Colonic mucosa (tissue), 4 donors: ENCODE results near the gene FGFR1OP2. TPM values are rescaled to one million over a fixed set of nuclear protein-coding genes. Genes with fewer than 3 reads are reported as not detected.
"Not testable (repeated sequence)": the region's sequence is repeated elsewhere in the genome, so short reads cannot be mapped to it uniquely, and the experiment has no call there.

Source experiments
- DNase-seq: peaks from one replicate; pipeline ENCODE4 v3.0.0-alpha.2; 2020
- H3K27ac ChIP-seq: fragments of 200-600 bp; one replicate; pipeline ENCODE4 v1.8.0; 2021
- H3K27me3 ChIP-seq: fragments of 200-600 bp; one replicate; pipeline ENCODE4 v1.8.0; 2021
- H3K36me3 ChIP-seq: fragments of 200-600 bp; one replicate; pipeline ENCODE4 v1.8.0; 2021
- H3K4me1 ChIP-seq: fragments of 200-600 bp; one replicate; pipeline ENCODE4 v1.8.0; 2021; ENCODE audit warnings: mild to moderate bottlenecking
- H3K4me3 ChIP-seq: fragments of 200-600 bp; one replicate; pipeline ENCODE4 v1.8.0; 2021
- H3K9ac ChIP-seq, 2 donors: one replicate each; pipeline ENCODE4 v1.7.0; 2013; ENCODE audit warnings: control low read depth in 2 of 2, low read depth in 2 of 2, low read length in 2 of 2
- H3K9me3 ChIP-seq: fragments of 200-600 bp; one replicate; pipeline ENCODE4 v1.8.0; 2021
- intact Hi-C: fragments of 100-400 bp; cut with DNase I; formaldehyde crosslinking; loops from one replicate; pipeline ENCODE4 v1.14.1; 2022
- total RNA-seq, 2 donors: library from RNA; stranded (reverse); fragmentation: NEBNext Ultra II Directional in 1 of 2; extraction: Animal tissue kit (Norgen Biotek cat#: 25700) in 1 of 2; gene quantifications; one replicate each; pipeline ENCODE4 v1.2.1, GENCODE V29; 2021
- TF ChIP-seq, protein P1 (sequence below): fragments of 200-600 bp; IDR thresholded peaks from one replicate; pipeline ENCODE4 v1.8.0; 2022; ENCODE audit warnings: antibody characterized with exemption, mild to moderate bottlenecking
- donor health status: healthy.
- donor health status: DM: no; HTN: no; CAD: no.
- donor health status: DM: no; HTN: no; CAD: no.

Gene FGFR1OP2
- total RNA-seq: 10 to 100 TPM; 26.4 to 31.1 TPM

DNA sequence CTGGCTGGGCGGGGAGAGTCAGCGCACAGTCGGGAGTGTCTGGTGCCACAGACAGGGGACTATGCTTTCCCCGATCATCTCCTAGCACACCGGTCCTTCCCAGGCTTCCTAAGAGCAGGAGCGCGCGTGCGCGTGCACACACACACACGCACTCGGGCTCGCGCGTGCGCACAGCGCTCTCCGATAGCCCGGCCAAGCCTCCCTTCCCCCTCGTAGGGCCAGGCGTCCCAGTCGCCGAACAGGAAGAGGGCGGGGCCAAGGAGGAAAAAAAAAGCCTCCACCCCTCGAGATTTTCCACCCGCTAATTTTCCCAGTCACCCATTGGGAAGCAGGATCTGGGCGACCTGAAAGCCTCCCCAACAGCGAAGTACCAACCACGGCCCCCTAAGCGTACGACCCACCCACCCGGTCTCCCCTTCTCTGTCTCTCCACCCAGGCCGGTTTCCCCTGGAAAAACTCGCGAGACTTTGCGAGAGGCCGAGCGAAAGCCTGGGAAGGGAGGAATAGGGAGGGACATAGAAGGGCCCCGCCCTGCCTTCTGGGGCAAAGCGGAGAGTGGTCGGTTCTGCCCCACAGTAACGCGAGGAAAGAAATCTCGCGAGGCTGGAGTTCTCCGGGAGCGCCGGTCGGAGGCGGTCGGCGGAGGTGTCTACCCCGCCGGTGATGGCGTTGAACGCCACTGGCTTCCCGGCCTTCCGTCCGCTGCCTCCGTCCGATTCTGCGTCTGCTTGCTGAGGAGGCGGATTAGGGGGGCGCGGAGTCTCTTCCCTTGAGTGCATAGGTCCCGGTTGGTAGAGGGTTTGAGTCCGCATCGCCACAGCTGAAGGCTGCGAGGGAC lies at the start of gene FGFR1OP2, which contains the start of gene INTS13:
TSS of gene FGFR1OP2 (plus strand) at position 608 of the 838 bp plus-strand sequence. CDS start 15,689 bp downstream, outside the sequence.
TSS of gene INTS13 (minus strand) at position 119 of the 838 bp plus-strand sequence. CDS start 1,178 bp downstream, outside the sequence.
- no peaks in the 10 kb centered on the region for H3K4me1 ChIP-seq
- intact Hi-C loops: no loop called here

DNA sequence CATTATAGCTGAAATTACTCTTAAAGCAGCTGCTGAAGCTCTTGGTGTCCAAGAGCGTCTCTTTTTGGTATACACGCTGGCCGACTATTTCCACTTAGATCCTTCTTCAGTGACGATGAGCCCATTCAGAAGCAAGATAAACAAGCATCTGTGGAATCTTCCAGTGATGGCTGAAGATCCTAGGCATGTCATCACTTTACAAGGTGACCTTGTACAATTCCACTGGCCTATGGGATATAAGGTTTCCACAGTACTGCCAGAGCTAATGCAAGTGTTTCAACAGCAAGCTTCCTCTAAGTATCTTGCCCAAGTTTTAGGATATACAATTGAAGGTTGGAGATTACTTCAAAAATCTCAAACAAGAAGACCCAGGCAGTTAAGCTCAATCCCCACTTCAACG lies 47.5 kb upstream of the FGFR1OP2 start:
- H3K4me1 ChIP-seq: no peaks in the 10 kb centered on the region
- intact Hi-C loops: no loop called here
- H3K27ac ChIP-seq: no peak overlapping the region
- TF ChIP-seq, protein P1, sequence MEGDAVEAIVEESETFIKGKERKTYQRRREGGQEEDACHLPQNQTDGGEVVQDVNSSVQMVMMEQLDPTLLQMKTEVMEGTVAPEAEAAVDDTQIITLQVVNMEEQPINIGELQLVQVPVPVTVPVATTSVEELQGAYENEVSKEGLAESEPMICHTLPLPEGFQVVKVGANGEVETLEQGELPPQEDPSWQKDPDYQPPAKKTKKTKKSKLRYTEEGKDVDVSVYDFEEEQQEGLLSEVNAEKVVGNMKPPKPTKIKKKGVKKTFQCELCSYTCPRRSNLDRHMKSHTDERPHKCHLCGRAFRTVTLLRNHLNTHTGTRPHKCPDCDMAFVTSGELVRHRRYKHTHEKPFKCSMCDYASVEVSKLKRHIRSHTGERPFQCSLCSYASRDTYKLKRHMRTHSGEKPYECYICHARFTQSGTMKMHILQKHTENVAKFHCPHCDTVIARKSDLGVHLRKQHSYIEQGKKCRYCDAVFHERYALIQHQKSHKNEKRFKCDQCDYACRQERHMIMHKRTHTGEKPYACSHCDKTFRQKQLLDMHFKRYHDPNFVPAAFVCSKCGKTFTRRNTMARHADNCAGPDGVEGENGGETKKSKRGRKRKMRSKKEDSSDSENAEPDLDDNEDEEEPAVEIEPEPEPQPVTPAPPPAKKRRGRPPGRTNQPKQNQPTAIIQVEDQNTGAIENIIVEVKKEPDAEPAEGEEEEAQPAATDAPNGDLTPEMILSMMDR: no peak
- no peaks in the 10 kb centered on the region for H3K27me3 ChIP-seq
- H3K4me3 ChIP-seq: no peak overlapping the region
- no peak for DNase-seq
- no peaks in the 10 kb centered on the region for H3K36me3 ChIP-seq
- no peaks in the 10 kb centered on the region for H3K9me3 ChIP-seq
- H3K9ac ChIP-seq: no peak overlapping the region

More for the DNA sequence above, at the start of gene FGFR1OP2, which contains the start of gene INTS13:
- peak; percentile 99 for DNase-seq
- Histone ChIP-seq H3K27me3 (no peaks in the 10 kb centered on the region), H3K9ac (peak within 1 kb of the TSS; percentile 95 to 98), H3K36me3 (no peaks in the 10 kb centered on the region), H3K4me3 (peak within 1 kb of the TSS; percentile 87), H3K9me3 (no peaks in the 10 kb centered on the region), H3K27ac (peak within 1 kb of the TSS; percentile 96)
- TF ChIP-seq, protein P1: no peak

DNA sequence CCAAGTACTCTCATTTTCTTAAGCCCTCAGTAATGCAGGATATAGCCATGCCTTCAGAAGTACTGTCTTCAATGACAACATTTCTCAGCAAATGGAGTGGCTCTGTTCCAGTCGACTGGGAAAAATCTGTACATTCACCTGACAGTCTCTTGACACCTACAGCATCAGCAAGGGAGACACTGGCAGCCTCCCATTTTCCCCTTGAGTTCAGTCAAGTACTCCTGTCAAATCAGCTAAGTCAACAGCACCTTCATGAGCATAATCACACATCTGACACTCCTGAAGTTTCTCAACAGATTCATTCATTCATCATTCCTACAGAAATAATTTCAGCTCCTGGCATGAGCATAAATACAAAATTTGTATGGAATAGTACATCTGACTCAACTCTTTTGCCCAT lies 46.6 kb upstream of the FGFR1OP2 start:
- Histone ChIP-seq H3K4me3 (no peak overlapping the region), H3K4me1 (no peaks in the 10 kb centered on the region), H3K9me3 (no peaks in the 10 kb centered on the region), H3K9ac (no peak overlapping the region), H3K27ac (no peak overlapping the region), H3K36me3 (no peaks in the 10 kb centered on the region), H3K27me3 (no peaks in the 10 kb centered on the region)
- intact Hi-C loops: no loop called here
- TF ChIP-seq, protein P1: no peak
- no peak for DNase-seq

DNA sequence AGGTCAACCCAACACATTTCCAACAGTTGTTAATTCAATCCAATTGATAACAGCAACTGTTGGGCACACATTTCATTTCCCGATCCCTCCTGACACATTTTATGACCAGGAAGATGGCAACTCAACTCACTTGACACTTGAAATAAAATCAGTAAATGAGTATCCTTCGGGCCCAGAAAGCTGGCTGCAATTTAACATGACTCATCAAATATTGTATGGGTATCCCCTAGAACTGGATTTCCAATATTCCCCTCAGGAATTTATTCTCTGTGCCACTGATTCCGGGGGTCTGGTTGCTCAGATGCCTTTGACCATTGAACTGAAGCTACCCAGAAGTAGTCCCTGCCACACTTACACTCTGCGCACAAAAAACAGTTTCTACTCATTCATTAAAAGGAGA lies 42.6 kb upstream of the FGFR1OP2 start:
- Histone ChIP-seq H3K27ac (no peak overlapping the region), H3K4me1 (no peaks in the 10 kb centered on the region), H3K9me3 (no peaks in the 10 kb centered on the region), H3K27me3 (no peaks in the 10 kb centered on the region), H3K9ac (no peak overlapping the region), H3K36me3 (no peaks in the 10 kb centered on the region), H3K4me3 (no peak overlapping the region)
- intact Hi-C loops: no loop called here
- DNase-seq: no peak
- TF ChIP-seq, protein P1: no peak

DNA sequence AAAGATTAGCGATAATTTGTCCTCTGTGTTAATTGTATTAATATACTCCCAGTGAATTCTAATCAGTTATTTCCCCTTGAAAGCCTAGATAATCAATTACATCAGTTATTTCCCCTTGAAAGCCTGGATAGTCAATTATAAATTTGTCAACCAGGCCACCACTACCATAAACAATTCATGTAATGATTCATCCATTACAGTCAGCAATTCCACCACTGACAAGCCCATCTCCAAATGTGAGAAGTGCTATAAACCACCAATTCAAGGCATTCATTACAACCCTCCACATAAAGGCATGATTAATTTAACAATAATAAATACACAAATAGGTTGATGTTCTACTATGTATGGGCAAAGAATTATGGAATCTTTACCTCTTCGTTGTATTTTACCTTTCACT lies 41.4 kb upstream of the FGFR1OP2 start:
- no peaks in the 10 kb centered on the region for H3K9me3 ChIP-seq
- intact Hi-C loops: no loop called here

DNA sequence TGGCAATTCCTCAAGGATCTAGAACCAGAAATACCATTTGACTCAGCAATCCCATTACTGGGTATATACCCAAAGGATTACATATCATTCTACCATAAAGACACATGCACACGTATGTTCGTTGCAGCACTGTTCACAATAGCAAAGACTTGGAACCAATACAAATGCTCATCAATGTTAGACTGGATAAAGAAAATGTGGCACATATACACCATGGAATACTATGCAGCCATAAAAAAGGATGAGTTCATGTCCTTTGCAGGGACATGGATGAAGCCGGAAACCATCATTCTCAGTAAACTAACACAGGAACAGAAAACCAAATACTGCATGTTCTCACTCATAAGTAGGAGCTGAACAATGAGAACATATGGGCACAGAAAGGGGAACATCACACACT lies 34.9 kb upstream of the FGFR1OP2 start:
- intact Hi-C loops, DNase-seq, H3K27ac ChIP-seq, H3K27me3 ChIP-seq, H3K9me3 ChIP-seq, H3K36me3 ChIP-seq, H3K4me3 ChIP-seq, H3K9ac ChIP-seq, H3K4me1 ChIP-seq: not testable (repeated sequence)

More for the DNA sequence above, 41.4 kb upstream of the FGFR1OP2 start:
- DNase-seq: no peak
- TF ChIP-seq, protein P1: no peak
- no peaks in the 10 kb centered on the region for H3K4me1 ChIP-seq
- no peak overlapping the region for H3K9ac ChIP-seq
- no peaks in the 10 kb centered on the region for H3K27me3 ChIP-seq
- no peak overlapping the region for H3K27ac ChIP-seq
- H3K4me3 ChIP-seq: no peak overlapping the region
- no peaks in the 10 kb centered on the region for H3K36me3 ChIP-seq
